ENCODE data around the gene ENC1.

Gene ENC1

DNA sequence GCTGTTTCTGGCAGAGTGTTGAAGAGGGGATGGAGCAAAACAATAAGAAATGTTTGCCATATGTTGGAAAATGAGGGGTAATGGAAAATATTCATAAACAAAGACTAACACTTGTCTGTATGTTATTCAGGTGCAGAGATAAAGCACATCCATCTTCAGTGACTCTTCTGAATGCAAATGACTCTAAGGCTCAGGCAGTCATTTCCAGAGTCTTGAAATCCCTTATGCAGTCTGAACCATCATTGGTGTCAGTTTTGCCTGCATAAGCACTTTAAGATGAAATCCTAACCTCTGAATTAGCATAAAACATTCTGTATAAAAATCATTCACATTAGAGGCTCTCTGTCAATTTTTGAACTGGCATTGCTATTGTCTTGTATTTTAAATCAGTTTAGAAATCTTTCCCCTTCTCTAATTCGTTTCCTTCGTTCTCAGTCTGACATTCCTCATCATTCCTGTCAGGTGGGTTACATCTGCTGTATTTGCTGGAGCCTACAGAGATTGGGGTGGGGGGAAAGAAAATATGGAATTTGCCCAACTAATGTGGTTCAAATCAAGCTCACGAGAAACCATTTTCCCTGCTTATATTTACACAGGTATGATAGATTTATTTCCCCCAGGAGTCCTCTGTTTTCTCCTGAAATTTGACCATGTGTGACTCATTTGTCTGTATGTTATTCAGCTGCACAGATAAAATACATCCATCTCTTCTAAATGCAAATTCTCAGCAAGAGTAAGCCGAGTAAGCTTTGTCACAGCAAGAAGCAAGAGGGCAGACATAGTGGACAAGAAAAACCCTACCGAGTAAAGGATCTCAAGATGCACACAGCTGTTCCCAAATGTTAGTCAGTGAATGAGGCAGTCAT lies 31.6 kb downstream of the ENC1 start:
- DNase-seq (ENCODE audit: low read depth in 3 of 3), result no peak

DNA sequence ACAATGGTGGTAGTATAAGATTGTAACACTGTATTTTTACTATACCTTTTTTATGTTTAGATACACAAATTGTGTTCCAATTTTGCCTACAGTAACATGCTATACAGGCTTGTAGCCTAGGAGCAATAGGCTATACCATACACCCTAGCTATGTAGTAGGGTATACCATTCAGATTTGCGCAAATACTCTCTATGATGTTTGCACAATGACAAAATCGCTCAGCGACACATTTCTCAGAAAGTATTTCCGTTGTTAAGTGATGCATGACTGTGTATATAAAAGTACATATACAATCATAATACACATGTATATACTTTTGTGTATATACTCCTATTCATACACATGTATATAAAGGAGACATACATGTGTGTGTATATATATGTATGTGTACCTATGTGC lies 34.8 kb downstream of the ENC1 start:
- no peak for DNase-seq (ENCODE audit: low read depth in 3 of 3)

DNA sequence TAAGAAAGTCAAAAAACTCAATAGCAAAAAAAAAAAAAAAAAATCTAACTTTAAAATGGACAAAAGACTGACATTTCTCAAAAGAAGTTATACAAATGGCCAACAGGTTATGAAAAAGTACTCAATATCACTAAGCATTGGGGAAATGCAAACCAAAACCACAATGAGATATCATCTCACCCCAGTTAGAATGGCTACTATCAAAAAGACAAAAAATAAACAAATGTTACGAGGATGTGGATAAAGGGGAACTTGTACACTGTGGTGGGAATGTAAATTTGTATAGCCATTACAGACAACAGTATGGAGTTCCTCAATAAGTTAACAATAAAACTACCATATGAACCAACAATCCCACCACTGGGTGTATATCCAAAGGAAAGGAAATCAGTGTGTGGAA lies 37.2 kb downstream of the ENC1 start:
- DNase-seq (ENCODE audit: low read depth in 3 of 3), result no peak

DNA sequence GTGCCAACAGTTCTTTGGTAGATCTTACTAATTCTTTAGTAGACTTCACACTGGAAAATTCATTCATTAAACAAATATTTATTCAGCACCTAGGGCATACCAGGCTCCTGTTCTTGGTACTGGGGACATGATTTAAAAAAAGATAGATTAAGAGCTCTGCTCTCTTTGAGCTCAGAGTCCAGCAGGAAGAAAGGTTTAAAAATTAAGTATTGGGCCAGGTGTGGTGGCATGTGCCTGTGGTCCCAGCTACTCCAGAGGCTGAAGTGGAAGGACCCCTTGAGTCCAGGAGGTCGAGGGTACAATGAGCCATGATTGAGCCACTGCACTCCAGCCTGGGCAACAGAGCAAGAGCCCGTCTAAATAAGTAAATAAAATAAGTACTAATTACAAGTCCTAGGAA lies 41.4 kb downstream of the ENC1 start:
- no peak for DNase-seq (ENCODE audit: low read depth in 3 of 3)

DNA sequence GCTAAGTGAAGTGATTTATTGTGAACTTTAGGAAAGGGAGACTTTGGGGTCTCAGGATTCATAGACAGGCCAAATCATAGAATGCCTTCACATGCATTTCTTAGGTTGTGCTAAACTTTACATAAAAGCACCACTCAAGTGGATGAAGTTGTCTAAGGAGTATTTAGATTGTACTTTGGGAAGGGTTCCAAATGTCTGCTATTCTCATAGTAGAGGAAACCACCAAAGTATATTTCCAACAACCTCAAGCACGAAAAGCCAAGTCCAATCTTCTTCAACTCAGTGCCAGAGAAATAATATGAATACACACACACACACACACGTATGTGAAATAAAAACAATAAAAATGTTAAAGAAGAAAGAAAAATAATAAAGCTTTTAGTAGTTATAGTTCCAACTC lies 41.8 kb downstream of the ENC1 start:
- DNase-seq (ENCODE audit: low read depth in 3 of 3), result no peak

DNA sequence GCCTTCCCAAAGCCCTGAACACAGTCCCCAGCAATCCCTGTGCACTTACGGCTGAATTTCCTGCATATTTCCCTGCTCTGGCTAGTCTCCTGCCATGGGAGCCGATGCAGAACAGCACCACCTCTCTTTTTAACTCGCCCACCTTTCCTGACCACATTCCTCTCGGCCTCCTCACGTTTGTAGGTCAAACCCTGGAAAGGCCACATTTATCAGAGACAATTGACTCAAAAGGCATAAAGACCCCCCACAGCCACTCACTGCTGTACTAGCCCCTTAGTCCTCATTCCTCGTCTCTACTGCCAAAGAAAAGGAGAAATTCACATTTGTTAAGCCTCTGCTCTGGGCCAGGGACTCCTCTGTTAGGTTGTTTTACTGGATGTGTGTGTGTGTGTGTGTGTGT lies 43.6 kb downstream of the ENC1 start:
- DNase-seq (ENCODE audit: low read depth in 3 of 3), result no peak

DNA sequence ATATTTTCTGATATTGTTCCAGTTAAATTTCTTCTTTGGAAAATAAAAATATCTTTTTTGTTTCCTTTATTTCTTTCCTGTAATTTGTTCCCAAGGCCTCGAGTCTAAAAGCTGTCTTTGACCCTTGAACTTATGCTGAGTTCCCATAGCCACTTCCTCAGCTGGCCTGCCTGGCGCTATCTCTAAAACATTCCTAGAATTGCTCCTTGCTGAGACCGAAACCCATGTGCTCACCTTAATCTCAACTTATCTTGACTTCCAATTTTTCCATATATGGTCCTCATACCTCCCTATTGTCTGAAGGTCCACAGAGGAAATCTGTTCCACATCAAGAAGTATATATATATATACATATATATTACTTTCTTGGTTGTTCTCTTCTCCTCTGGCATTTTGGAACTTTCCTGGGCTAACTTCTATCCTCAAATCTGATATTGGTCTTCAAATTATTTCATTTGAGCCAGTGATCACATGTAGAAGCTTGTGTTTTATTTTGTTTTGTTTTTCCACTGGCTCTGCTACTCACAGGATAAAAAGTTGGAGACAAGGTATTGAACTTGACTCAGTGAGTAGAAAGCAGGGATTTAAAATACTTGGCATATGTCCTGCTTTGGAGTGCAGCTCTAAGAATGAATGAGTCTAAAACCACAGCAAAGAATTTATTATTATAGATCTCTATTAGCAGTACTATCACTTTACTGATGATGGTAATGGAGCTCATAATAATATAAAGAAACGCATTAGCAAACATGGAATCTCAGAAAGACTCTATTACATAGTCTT lies 45.2 kb downstream of the ENC1 start:
- DNase-seq (ENCODE audit: low read depth in 3 of 3), result no peak

DNA sequence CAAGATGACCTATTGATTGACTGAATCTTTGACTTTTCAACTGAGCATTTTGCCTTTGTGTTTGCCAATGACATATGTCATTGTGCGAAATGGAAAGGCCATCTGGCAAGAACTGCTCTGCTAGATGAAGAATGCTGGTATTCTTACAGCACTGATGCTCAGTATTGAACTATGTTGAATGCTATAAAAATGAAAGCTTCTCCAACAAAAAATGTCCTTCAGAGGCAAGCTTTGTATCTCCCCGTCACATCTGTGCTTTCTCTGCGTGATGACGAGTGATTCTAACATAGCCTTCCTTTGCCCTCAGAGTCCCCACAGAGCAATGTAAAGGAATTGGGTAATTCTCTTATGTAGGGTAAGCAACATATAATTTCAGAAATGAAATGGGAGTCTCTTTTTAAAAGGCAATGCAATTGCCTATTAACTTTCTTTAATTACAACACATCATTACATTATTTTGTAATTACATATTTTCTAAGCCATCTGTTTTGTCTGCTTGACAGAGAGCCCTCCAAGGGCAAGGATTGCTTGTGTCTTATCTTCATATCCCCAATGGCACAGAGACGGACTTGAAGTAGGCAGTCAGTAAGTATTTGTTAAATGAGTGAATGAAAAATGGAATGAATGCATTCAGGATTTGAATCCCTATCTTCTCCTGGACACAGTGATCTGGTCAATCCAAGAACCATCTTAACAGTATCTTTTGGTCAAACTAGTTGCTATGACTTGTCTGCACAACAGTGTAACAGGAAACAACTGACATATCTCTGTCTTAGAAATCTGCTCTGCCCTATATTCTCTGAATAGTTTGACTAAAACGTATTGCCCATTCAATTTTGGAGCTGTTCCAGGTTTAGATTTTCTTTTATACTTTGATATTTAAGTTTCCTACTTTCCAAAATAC lies 46.1 kb downstream of the ENC1 start:
- DNase-seq (ENCODE audit: low read depth in 3 of 3), result no peak

DNA sequence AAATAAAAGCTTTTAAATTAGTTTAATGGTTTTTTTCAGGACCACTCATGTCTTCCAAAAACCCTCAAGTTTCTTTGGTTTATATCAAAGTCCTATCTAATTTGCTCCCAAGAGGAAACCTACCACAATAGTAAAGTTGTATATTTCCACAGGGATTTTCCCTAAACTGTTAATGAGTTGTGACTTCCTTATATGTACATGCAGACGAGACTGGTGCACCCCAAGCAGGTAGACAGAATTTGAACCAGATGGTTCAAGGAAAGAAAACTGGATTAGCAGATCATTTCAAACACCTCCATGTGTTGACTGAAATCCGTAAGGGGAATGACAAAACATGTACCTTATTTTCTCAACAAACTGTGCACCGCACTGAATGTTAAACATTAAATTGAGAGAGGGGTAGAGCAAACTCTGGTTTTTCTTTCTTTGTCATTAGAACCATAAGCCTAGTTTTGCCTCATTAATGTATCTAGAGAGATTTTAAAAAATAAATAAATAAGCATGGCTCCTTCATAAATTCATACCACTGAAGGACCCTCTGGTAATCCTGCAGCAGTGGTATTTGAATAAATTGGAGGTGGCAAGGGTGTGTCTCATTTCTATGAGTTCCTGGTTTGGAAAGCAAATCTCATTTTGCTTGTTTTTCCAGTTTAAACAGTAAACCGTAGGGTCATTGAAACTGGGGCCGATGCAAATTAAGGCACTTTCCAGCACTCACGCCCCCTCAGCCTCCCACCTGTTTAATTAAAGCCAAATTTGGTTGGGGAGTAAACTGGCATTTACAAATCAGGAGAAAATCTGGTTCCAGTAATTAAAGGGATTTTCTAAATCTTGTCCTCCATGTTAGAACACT lies 51.1 kb downstream of the ENC1 start:
- DNase-seq (ENCODE audit: low read depth in 3 of 3), result no peak

DNA sequence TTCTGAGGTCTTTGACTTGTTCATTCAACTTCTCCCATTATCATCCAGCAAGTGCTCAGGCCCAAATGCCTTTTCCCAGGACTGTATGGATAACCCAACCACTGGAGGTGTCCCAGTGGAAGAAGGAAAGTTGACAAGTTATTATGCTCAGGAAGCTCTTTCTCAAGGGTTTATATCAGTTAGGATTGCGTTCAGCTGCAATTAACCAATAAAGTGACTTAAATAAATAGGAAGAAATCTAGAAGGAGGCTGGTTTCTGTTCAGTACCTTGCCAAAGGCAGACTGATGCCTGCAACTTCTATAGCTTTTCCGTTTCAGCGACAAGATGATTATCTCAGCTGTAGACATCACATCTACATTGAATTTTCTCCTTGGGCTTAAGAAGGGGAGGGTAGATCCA lies 52.1 kb downstream of the ENC1 start:
- DNase-seq (ENCODE audit: low read depth in 3 of 3), result no peak

DNA sequence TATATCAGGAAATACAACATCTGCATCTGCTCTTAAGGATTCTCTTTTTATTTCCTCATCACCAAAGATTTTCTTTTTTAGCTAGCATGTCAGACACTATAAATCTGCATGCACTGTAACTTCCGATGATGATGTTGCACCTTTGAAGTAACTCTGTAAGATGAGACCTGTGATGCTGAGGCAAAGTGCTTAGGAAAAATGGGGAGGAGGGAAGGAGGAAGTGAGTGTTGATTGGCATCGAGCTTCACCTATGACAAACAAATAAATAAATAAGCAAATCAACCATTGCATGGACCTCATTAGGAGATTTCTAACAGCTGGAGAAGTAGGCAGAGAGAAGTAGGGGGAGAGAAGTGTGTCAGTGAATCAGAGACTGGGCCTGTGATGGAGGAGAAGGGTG lies 52.6 kb downstream of the ENC1 start:
- no peak for DNase-seq (ENCODE audit: low read depth in 3 of 3)

DNA sequence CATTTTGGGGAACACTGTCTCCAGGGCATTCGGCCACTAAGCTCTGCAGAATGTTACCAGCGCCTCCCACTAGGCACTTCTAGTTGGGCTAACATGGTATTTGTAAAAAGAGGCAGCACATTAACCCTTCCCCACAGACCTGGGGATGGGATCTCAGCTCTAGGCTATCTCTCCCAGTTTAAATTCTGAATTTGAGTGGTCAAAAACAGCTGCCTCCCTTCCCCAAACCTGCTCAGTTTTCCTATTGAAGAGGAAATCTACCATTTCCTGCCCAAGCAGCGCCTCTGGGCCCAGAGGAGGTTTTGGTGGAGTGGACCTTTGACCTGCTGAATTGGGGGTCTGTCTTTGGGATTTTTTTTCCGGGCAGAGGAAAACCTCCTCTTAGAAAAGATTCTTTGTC lies 53.2 kb downstream of the ENC1 start:
- DNase-seq (ENCODE audit: low read depth in 3 of 3), result no peak

DNA sequence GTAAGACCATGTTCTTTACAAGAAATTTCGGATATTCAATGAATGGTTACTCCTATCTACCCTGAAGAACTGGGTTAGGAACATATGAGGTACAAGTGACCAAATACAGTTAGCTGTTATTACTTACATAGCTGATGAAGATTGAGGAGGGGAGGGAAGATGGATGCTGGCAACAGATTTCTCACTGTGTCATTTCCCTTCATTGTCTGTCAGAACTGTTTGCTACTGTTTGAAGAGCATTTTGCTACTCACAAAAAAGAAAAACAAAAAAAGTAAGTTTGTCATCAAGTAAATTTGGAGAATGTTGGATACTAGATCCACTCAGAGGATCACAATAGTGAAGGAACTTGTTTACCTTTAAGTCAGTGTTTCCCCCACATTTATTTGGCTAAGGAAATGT lies 53.7 kb downstream of the ENC1 start:
- DNase-seq (ENCODE audit: low read depth in 3 of 3), result no peak

DNA sequence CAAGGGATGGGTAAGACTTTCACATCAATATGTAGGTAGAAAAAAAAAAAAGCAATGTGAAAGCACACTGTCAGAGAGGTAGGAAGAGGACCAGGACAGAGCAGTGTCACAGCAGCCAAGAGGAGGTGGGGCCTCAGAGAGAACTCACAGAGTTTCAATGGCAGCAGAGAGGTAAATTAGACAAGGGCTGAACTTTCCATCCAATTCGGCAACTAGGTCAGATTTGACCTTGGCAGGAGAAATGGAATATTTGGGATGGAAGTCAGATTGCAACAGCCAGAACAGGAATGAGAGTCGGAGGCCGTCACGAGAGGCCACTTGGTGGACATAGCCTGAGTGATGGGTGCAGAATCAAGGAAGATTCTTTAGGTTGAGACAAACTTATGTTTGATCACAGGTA lies 57.7 kb downstream of the ENC1 start:
- no peak for DNase-seq (ENCODE audit: low read depth in 3 of 3)

DNA sequence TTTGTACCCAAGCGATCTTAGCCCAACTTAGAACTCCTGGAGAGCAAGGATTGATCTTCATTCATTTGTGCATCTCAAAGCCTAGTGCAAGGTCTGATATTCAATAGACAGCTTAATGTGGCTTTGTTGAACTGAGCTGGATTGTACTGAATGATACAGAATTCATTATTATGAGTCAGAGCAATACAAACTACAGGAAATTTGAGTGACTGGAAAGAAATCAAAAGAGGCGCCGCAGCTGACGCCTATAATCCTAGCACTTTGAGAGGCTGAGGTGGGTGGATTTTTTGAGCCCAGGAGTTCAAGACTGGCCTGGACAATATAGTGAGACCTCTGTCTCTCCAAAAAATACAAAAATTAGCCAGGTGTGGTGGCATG lies 58.6 kb downstream of the ENC1 start:
- DNase-seq (ENCODE audit: low read depth in 3 of 3), result no peak

DNA sequence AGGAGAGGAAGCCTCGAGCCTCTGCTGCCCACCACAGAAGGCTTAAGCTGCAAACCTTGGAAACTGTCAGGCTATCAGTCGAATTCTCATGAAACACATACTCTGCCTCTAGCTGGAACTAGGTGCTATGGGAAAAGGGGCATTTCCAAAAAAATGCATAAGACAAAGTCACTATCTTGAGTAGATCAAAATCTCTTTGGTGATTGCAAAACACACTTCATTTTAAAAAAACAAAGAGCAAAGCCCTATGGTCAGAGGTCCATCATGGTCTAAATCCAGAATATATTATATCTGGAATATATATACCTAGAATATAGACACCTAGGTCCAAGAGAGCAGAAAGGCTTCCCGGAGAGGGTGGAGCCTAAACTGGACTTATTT lies 59.8 kb downstream of the ENC1 start:
- no peak for DNase-seq (ENCODE audit: low read depth in 3 of 3)

DNA sequence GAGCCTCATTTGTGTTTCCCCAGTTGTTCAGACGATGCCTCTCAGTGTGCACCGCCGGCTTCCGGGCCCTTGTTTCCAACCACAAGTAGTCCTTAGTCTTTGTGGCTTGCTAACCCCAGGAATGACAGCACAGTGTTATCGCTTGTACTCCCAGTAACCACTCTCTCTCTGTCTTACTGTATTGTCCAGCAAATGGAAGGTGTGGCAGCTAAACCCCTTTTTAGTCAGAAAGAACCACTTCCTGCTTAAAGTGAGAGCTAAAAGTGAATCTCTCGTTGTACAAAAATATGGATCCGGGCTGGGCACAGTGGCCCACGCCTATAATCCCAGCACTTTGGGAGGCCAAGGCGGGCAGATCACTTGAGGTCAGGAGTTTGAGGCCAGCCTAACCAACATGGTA lies 61.3 kb downstream of the ENC1 start:
- DNase-seq (ENCODE audit: low read depth in 3 of 3), result peak; percentile 41 to 71 (median 54)

DNA sequence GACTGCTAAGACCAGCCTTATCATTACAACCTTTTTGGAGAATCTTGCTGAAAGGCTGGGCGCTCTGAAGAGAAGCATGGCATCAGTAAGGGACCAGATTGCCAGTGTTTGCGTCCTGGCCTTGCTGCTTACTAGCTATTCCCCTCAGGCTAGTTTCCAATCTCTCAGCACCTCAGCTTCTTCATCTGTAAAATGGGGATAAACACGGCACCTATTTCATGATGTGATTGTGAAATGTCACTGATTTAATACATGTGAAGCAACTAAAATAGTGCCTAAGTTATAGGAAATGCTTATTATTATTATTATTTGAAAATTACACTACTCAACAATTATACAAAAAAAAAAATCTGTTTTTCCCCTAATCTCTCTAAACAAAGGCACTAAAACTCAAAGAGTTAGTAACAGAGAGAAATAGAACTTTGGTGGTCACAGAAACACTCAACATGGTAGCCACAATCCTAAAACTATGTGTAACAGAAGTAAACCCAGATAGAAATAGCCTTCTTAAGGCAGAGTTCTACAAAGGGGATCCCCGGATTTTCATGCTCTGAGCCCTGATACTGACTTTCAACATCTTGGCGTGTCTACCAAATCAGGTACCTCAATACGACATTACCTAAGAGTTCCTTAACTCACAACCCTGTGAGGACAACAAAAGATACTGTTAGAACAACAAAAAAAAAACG lies 62.0 kb downstream of the ENC1 start:
- DNase-seq (ENCODE audit: low read depth in 3 of 3), result no peak

All from stimulated activated CD4-positive, alpha-beta T cell treated with anti-CD3 and anti-CD28 coated beads, TNF-alpha, amount 100 ng/mL, for 48 hours (primary cell).